GM18499 (cell line): Measurements from ENCODE around the gene DCST1.

Experiments
- ATAC-seq: cut with Tn5 transposase; IDR thresholded peaks from one replicate; pipeline ENCODE4 v1.9.1; 2021; ENCODE audit warnings: moderate number of reproducible peaks; ENCODE audit not compliant: insufficient read depth, unreplicated experiment

DCST1 gene

DNA sequence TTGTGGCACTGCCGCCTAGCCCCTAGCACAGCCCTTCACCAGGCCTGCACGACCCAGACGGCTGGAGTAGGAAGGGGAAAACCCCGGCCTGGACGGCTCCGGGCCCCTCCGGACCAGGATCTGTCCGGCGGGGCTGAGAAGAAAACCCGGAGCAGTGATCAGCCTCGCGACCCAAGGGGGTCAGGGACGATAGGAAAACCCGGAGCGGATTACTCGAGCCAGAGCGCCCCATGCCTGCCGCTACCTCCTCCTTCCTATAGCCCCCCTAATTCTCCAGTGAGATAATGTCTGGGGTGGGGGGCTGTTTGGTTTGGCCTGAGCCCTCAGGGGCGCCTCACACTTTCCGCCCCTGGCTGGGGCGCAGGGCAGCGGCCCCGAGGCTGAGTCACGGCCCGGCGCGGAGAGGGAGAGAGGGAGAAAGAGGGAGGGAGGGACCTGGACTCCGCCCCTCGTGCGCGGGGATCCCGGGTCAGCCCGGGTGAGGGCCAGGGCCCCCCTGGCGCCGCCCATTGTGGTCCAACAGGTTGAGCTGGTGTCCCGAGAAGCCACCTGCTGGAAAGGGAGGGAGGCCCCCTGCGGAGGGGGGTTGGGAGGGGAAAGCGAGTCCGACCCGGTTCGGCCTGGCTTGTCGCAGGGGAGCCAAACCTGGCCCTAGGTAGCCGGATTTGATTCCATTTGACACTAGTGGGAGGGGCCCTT, 32.7 kb upstream of the DCST1 start:
- no peak for ATAC-seq

DNA sequence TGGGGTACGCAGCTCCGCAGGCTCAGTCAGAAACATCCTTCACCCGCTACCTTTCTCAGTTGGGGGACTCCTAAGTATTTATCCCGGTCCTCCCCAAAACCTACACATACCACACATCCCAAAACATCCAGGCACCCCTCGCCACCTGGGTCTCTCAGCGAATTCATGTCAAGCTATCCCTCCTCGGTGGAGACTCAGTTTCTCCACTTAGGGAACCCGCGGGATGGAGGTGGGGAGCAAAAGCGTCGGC, 32.3 kb upstream of the DCST1 start:
- ATAC-seq: no peak

DNA sequence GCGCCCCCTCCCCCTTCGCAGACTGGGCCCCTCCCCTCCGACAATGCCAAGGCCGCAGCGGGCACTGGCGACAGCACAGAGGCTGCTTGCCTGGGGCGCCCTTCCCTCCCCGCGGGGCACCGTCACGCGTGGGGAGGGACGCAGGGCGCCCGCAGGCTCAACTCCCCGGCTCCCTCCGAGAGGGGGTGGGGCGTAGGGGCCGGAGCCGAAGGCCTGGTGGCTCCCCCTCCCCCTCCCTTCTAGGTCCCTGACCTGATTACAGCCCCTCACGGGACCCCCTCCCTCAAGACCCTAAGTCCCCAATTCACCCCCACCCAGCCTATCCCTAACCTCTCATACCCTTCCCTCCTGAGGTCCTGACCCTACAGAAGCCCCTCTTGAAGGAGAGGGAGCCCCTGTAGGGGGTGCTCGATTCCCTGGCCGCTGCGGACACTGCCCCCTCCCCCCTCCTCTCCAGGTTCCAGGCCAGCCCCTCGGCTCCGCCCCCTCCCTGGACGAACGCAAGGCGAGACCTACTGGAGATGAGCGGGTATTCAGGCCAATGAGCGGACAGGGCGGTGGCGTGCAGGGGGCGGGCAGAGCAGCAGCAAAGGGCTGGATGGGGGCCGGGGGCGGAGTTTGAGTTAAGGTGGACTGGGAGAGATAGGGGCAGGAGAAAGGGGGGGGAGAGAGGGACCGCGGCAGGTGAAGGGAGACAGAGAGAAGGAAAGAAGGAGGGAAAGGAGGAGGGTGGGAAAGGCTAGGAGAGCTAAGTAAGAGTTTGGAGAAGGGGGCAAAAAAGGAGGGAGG, 31.8 kb upstream of the DCST1 start:
- no peak for ATAC-seq

DNA sequence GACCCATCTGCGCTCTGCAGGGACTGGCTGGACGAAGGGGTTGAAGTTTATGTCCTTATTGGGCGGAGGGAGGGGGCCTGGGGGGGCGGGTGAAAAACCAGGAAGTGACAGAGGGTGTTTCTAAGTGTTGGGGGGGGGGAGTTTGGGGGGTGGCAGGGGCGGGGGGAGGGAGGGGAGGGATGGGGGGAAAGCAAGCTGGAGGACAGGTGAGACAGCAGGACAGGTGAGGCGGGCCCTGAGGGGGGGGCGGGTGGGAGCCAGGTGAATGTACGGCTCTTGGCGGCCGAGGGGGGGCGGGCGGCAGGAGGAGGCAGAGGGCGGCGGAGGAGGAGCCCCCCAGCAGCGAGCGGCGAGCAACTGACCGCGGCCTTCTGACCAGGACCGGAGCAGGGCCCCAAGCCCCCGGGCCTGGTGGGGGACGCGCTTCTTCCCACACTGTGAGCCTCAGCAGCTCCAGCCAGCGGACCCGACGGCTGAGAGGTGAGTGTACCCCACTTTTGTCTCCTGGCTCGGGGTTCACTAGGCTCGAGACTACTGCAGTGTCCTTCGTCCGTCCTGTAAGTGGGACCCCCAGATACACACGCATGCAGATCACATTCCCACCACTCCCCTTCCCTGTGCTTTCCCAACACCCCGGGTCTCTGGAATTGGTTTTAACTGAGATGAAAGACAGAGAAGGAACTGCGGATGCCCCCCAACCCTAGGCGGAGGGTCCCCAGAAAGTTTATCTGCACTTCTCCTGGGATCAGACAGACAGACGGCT, 31.0 kb upstream of the DCST1 start, which contains the start of gene ZBTB7B:
ZBTB7B (plus strand) TSS at position 339 of the 763 bp plus-strand sequence. CDS start 11,859 bp downstream, outside the sequence.
- no peak for ATAC-seq

DNA sequence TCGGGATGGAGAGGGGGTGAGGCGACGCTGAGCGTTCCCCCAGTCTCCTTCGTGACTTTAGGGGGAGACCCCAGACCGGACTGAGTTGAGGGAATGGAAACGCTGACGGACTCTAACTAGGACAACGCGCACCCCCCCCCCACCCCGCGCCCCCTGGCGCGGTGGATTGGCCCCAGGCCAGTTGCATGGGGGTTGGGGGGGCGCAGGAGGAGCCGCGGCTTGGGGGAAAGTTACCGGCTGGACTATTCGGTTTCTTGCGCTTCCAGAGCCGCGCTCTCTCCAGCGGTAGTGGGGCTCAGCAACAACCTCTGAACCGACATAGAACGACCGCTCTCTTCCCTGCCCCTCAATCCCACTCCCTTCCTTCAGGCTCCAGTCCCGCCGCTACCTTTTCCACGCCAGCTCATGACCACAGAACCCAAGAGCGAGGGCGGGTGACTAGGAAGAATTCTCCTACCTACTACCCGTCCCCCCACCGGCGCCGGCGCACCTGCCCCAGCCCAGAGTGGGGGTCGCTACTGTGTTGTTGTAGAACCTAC, 30.3 kb upstream of the DCST1 start:
- ATAC-seq: no peak

DNA sequence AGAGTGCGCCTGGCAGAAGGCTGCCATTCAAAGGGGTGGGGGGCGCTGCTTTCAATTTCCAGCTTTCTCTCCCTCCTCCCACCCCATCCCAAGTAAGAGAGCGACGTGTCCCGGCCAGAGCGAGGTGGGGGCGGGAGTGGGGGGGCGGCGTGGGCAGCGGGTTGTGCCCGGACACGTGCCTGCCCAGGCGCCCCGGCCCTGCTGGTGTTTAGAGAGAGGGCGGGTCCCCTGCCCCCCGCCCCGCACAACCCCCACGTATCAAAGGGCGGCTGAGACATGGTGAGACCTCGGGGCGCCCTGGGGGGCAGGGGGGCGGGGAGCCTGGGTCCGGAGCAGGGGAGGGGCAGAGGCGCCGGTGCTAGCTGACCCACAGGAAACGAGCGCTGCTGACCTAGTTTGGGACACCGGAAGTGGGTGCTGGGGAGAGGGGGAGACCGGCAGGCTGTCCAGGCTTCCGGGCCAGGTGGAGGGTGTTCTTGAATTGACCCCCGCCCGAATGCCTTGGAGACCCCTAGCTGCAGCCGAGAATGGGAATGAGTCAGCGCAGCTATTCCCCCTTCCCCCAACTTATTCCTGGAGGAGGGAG, 29.8 kb upstream of the DCST1 start:
- no peak for ATAC-seq

DNA sequence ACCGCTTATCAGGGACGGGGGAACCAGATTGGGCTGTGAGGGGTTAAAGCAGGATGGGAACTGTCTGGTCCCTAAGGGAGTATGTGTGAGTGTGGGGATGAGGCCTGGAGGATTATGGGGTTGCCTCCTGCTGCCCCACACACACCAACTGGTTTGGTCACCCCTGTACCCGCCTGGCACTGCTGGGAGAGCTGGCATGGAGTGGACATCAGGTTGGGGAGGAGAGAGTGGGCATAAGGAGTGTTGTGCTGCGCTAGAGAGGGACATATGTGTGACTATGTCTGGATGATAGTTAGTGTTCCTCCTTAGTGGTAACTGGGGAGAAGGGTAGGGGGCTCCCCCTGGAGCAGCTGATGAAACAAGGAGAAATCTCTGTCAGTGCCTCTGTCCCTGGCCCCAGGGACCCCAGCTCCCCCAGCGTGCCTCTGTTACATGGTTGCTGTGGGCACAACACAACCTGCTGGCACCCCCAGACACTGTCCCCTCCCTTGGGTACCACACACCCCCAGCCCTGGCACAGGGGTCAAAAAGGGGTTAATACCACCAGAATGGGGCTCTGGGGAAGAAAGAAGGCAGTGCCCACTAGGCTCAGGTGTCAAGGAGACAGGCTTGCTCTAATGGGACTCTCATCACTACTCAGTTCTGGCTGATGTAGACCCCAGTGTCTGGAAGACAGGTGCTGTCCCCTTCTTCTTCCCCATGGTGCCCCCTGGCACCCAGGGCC, 29.1 kb upstream of the DCST1 start:
- ATAC-seq: no peak

DNA sequence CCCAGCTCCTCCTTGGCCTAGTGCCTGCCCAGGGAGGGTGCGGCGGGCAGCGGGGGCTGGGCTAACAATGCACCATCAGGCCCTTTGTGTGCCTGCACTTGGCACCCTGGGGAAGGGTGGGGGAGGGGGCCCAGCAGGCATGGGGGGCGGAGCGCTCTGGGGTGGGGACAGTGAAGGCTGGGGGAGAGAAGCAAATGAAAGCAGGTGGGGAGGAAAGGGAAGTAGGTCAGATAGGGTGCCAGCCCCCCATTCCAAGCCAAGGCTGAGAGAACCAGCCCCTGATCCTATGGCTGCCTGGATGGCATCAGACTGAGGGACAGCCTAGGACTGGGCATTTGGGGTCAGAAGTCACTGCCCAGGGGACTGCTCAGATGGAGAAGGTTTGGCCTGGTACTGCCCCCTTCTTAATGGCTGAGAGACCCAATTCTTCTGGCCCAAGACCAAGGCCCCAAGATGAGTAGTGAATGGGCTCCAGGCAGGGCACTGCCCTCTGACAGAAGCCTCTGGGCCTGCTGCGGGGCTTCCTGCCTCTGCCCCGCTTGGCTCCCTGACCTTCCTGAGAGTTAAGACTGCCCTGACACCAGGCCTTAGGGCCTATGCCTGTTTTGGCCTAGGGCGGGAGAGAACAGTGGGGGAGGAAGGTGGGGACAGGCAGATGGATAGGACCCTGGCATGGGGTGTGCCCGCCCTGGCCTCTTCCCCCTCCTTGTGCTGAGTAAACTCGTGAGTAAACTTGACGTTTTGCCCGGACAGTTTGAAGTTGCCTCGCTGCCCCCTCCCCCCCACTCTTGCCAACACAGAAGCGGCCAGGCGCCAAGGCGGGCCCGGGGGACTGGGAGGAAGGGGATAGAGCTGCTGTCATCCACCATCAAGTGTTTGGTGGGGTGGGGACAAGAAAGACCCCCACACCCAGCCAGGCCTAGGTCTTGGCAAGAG, 28.3 kb upstream of the DCST1 start:
- ATAC-seq: no peak

DNA sequence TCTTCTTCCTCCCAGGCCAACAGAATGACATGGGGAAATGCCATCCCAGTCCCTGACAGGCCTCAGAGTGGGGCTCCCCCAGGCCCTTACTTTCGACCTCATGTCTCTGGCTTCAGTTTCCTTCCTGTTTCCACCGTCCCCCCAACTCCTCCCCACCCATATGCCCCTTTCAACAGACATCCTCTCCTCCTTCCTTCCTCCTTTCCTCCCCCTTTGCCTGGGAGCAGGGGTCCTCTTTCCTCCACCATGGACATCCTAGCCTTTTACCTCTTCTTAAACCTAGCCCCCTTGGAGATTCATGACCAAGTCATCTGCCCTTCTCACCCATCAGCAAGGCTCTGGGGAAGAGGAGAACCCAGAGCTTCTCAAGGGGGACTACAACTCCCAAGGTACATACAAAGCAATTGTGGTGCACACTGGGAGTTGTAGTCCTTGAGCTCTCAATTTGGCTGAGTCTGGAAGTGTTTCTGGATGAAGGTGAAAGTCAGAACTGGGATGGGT, 27.0 kb upstream of the DCST1 start:
- no peak for ATAC-seq

DNA sequence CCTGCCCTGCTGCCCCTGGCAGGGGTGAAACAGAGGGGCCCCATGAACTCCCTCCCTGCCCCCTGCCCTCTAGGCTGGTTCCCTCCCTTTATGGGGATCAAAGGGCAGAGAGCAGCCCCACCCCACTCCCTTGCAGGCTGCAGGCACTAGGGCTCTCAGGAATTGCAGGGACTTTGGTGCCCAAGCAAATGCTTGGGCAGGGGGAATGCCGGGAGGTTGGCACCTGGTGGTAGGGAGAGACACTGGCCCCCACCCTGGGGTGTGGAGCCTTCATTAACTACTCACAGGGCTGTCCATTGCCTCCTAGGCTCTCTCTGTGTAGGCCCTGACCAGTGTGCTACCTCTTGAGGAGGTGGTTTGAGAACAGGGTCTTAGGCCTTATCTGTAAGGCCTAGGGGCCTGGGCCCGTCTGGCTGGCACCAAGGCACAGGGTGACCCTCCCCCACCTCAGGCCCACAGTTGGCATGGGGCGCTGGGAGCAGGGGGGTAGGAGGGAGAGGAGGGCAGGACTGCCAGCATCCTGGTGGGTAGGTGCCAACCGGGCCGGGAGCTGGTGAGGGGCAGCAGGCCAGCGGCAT, 26.3 kb upstream of the DCST1 start:
- ATAC-seq: no peak

DNA sequence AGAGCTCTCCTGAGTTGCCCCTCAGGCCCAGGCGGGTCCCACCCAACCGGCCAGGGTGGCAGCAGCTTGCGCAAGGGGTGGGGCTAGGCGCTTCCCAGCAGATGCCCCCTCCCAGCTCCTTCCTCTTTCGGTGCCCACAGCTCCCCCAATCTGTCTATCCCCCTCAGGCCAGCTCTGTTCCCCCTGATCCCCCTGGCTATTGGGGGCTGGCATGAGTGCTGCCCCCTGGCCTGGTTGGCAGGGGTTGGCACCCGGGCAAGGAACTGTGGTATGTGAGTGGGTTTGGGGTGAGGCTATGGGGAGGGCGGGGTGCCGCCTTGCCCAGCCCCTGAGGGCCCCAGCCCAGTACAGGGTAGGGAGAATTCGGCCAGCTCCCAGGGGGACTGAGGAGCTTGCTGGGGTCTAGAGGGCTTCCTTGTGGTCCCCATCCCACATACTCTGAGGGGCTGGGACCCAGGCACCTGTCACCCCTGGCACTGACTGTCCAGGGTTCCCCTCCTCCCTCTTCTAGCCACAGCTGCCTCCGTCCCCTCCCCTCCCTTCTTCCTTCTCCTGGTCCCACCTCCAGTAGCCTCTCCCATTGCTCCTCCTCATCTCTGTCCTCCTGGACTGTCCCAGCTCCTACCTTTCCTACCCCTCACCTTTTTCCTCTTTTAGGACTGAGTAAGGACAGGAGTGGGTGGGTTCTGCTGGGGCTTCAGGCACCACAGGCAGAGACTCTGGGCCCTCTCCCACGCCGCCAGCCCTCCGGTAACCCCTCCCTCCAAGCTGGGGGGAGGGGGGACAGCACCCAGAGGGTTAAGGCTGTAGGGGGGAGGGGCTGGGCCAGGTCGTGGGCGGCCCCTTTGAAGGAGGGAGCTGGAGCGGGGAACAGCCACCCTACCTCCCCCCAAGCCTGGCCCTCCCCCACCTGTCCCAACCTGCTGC, 25.3 kb upstream of the DCST1 start:
- ATAC-seq: no peak

DNA sequence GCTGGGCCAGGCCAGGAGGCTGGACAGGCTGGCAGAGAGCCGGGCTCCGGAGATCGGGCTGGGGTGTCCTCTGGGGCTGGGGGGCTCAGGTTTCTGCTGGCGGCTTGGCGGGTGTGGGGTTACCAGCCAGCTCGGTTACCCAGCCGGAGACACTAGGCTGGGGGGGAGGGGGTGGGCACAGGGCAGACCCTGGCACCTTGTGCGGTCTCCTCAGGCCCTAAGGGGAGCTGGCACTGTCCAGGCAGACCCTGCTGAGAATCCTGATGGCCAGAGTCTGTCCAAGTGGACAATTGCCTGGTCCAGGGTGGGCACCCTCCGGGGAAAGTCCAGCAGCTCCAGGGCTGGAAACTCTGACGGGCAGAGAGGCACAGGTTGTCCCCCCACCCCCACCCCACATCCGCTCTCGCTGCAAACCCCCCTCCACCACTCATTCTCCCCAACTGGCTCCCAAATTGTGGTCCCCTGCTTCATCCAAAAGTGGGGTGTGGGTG, 24.4 kb upstream of the DCST1 start:
- ATAC-seq: no peak

DNA sequence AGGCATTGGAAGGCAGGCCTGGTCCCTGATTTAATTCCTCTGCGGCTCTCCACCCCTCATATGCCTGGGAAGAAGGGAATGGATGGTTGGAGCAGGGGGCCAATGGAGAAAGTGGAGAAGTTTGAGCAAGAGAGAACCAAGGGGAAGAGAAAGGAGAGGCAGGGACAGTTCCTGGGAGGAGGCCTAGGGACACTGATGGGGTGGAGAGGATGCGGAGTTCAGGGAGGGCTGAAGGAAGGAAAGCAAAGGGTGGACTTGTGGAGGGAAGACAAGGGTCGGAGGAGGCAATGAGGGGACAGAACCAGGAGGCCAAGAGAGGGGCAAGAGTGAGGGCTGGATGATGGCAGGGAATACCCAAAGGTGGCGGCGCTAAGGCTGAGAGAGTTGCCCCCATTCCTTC, 23.9 kb upstream of the DCST1 start:
- no peak for ATAC-seq

DNA sequence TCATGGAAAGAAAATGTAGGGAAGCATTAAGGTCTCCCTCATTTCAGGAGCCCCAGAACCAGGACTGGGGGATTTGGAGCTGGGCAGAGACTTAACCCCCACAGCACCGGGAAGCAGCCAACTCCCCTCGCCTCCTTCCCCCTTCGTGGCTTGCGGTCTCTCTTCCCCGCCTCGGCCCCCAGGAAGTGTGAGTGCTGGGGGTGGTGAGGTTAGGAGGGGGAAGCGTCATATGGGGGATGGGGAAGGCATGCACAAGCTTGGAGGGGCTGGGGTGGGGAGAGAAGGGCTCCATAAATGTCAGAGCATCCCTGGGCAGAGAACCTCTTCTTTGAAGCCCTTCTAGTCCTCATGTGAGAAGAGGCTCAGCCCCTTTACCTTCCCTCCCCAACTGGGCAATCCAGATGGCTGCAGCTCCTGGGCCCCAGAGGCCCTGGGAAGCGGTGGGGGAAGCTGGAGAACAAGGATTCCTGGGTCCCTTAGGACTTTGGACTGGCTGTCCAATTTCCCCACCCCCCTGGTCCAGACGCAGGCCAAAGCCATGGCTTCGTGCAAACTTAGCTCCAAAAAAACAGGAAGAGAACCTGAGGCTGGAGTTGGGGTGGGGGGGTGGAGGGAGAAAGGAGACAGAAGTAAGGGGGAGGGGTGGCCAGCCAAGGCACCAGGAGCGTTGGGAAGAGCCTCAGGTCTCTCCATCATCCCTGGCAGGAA, 23.3 kb upstream of the DCST1 start:
- ATAC-seq: no peak

DNA sequence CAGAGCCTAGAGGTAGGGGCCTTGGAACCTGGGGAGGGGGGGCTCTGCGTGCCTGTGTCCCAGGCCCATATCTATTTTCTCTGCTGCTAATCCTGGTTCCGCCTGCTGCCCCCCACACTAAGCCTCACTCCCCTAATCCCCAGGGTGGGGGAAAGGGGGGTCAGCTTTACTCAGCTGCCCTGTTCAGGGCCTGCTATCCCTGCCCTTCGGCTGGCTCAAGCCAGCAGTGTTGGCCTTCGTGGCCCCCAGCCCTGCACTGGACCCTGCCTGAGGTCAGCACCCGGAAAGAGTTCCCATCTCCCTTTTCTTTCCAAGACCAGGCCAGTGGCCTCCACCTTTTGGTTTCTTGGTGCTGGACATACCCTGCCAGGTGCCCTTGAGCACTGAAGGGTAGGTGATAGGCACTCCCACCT, 22.6 kb upstream of the DCST1 start:
- ATAC-seq: no peak

DNA sequence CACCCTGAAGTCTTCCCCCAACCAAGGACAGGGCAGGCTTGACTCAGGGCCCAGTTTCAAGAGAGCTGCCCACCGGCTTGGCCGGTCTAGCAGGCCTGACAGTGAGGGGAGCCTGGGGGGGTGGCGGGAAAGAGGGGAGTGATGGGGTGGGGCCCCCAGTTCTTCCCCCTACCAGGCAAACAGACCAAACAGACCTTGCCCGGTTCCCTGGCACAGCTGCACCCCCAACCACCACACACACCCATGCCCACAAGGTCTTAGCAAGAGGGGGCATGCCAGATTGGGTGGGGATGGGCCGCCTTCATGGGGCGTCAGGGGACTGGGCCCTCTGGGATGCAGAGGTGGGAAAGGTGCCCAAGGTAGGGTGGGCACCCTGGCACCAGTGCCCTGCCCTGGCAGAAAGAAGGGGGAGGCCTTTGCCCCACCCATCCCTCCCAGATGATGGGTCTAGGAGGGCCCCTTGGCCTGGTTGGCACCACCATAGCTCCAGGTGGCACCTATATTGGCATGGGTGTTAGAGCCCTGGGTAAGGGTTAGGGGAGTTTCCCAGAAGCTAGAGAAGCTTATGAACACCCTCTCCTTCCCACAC, 22.1 kb upstream of the DCST1 start:
- ATAC-seq: no peak
